ENCODE data around the gene ELMOD1.

The ELMOD1 gene

DNA sequence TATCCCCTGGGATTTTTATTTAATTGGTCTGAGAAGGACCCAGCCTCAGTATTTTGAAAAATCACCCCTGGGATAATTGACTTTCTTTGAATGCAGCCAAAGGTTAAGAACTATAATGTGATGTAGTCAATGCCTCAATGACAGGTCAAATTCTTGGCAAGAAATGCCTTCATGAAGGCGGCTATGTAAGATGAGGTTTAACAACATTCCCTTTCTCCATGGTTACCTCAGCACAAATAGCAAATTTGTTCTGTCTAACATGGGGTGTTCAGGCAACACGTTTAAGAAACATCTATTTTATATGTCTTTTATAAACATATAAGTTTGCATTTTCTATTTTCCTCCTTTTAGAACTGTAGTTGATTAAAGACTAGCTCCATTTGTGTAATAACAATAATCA lies 115.6 kb downstream of the ELMOD1 start:
- 0 out of 3 replicates have a peak, but pooled peaks have one; percentile 28 for ATAC-seq
- TF ChIP-seq, protein P1, sequence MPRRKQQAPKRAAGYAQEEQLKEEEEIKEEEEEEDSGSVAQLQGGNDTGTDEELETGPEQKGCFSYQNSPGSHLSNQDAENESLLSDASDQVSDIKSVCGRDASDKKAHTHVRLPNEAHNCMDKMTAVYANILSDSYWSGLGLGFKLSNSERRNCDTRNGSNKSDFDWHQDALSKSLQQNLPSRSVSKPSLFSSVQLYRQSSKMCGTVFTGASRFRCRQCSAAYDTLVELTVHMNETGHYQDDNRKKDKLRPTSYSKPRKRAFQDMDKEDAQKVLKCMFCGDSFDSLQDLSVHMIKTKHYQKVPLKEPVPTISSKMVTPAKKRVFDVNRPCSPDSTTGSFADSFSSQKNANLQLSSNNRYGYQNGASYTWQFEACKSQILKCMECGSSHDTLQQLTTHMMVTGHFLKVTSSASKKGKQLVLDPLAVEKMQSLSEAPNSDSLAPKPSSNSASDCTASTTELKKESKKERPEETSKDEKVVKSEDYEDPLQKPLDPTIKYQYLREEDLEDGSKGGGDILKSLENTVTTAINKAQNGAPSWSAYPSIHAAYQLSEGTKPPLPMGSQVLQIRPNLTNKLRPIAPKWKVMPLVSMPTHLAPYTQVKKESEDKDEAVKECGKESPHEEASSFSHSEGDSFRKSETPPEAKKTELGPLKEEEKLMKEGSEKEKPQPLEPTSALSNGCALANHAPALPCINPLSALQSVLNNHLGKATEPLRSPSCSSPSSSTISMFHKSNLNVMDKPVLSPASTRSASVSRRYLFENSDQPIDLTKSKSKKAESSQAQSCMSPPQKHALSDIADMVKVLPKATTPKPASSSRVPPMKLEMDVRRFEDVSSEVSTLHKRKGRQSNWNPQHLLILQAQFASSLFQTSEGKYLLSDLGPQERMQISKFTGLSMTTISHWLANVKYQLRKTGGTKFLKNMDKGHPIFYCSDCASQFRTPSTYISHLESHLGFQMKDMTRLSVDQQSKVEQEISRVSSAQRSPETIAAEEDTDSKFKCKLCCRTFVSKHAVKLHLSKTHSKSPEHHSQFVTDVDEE (CRISPR knock-in tag; IDR thresholded peaks at IDR 0.05) = no peak
- 0 out of 2 replicates have a peak, but pooled peaks have one; percentile 12 for TF ChIP-seq ISL1 (CRISPR knock-in tag; IDR thresholded peaks at IDR 0.05)

DNA sequence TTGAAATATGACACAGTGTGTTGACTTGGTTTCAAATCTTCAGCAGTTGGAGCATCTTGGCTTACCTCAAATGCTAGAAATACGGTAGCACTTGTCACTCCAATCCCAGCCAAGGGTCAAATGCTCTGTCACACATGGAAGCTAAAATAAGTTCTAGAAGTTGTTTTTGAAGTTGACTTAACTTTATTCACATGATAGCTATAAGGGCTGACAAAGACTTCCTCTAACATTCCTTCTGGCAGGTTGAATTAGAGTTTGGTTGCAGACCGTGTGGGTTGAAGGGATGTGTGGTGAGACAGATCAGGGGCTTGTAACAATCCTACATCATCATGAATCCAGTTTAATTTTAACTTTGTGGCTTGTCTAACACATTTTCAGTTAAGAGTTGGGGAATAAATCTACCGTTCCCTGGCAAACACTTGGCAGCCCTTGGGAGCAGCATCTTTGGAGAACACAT lies 116.3 kb downstream of the ELMOD1 start:
- TF ChIP-seq BACH2 (CRISPR knock-in tag; IDR thresholded peaks at IDR 0.05; ENCODE audit: borderline replicate concordance) (no peak), RARB (CRISPR knock-in tag; IDR thresholded peaks at IDR 0.05) (no peak), CSDC2 (CRISPR knock-in tag; IDR thresholded peaks at IDR 0.05) (no peak), SNAI2 (CRISPR knock-in tag; IDR thresholded peaks at IDR 0.05) (no peak), TCF4 (CRISPR knock-in tag; IDR thresholded peaks at IDR 0.05; ENCODE audit: borderline replicate concordance) (no peak), GLIS3 (CRISPR knock-in tag; IDR thresholded peaks at IDR 0.05) (no peak), ARNTL (CRISPR knock-in tag; IDR thresholded peaks at IDR 0.05; ENCODE audit: borderline replicate concordance, low read depth) (no peak), ESRRG (CRISPR knock-in tag; IDR thresholded peaks at IDR 0.05) (no peak), ZNF70 (CRISPR knock-in tag; IDR thresholded peaks at IDR 0.05) (no peak), ZNF8 (CRISPR knock-in tag; IDR thresholded peaks at IDR 0.05) (no peak), ZC3H10 (CRISPR knock-in tag; IDR thresholded peaks at IDR 0.05) (no peak), ISL1 (CRISPR knock-in tag; IDR thresholded peaks at IDR 0.05) (no peak)
- TF ChIP-seq, protein P2, sequence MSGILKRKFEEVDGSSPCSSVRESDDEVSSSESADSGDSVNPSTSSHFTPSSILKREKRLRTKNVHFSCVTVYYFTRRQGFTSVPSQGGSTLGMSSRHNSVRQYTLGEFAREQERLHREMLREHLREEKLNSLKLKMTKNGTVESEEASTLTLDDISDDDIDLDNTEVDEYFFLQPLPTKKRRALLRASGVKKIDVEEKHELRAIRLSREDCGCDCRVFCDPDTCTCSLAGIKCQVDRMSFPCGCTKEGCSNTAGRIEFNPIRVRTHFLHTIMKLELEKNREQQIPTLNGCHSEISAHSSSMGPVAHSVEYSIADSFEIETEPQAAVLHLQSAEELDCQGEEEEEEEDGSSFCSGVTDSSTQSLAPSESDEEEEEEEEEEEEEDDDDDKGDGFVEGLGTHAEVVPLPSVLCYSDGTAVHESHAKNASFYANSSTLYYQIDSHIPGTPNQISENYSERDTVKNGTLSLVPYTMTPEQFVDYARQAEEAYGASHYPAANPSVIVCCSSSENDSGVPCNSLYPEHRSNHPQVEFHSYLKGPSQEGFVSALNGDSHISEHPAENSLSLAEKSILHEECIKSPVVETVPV (CRISPR knock-in tag; IDR thresholded peaks at IDR 0.05) = no peak
- TF ChIP-seq, protein P1 (CRISPR knock-in tag; IDR thresholded peaks at IDR 0.05) = no peak
- TF ChIP-seq, protein P3, sequence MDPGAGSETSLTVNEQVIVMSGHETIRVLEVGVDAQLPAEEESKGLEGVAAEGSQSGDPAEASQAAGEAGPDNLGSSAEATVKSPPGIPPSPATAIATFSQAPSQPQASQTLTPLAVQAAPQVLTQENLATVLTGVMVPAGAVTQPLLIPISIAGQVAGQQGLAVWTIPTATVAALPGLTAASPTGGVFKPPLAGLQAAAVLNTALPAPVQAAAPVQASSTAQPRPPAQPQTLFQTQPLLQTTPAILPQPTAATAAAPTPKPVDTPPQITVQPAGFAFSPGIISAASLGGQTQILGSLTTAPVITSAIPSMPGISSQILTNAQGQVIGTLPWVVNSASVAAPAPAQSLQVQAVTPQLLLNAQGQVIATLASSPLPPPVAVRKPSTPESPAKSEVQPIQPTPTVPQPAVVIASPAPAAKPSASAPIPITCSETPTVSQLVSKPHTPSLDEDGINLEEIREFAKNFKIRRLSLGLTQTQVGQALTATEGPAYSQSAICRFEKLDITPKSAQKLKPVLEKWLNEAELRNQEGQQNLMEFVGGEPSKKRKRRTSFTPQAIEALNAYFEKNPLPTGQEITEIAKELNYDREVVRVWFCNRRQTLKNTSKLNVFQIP (CRISPR knock-in tag; IDR thresholded peaks at IDR 0.05; ENCODE audit: borderline replicate concordance, low read depth) = no peak
- no peak for ATAC-seq

DNA sequence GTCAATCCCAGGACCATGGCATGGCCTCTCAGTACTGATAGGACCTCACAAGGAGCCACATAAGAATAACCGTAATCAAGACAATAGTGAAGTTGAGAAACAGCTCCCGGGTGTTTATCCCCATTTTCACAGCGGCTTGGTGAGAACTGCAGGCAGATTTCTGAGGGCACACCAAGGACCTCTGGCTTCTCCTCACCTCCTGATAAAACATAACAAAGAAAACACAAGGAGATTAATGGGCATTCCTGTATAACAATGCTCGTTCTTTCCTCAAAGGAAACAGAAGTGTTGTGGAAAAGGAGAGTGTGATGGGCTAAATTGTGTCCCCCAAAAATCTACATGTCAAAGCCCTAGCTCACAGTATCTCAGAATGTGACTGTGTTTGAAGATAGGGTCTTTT lies 116.9 kb downstream of the ELMOD1 start:
- no peak for ATAC-seq

More for the DNA sequence above, 116.9 kb downstream of the ELMOD1 start:
- TF ChIP-seq ESRRG (CRISPR knock-in tag; IDR thresholded peaks at IDR 0.05) = no peak
- no peak for TF ChIP-seq ARNTL (CRISPR knock-in tag; IDR thresholded peaks at IDR 0.05; ENCODE audit: borderline replicate concordance, low read depth)
- TF ChIP-seq OSR1 (CRISPR knock-in tag; IDR thresholded peaks at IDR 0.05) = no peak
- TF ChIP-seq, protein P4, sequence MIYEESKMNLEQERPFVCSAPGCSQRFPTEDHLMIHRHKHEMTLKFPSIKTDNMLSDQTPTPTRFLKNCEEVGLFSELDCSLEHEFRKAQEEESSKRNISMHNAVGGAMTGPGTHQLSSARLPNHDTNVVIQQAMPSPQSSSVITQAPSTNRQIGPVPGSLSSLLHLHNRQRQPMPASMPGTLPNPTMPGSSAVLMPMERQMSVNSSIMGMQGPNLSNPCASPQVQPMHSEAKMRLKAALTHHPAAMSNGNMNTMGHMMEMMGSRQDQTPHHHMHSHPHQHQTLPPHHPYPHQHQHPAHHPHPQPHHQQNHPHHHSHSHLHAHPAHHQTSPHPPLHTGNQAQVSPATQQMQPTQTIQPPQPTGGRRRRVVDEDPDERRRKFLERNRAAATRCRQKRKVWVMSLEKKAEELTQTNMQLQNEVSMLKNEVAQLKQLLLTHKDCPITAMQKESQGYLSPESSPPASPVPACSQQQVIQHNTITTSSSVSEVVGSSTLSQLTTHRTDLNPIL (CRISPR knock-in tag; IDR thresholded peaks at IDR 0.05; ENCODE audit: low read depth) = no peak
- no peak for TF ChIP-seq CSDC2 (CRISPR knock-in tag; IDR thresholded peaks at IDR 0.05)
- TF ChIP-seq ZFP3 (CRISPR knock-in tag; IDR thresholded peaks at IDR 0.05) = no peak
- TF ChIP-seq ZNF70 (CRISPR knock-in tag; IDR thresholded peaks at IDR 0.05) = no peak
- TF ChIP-seq GLIS3 (CRISPR knock-in tag; IDR thresholded peaks at IDR 0.05) = no peak
- TF ChIP-seq ZC3H10 (CRISPR knock-in tag; IDR thresholded peaks at IDR 0.05) = no peak
- TF ChIP-seq, protein P1 (CRISPR knock-in tag; IDR thresholded peaks at IDR 0.05) = no peak
- no peak for TF ChIP-seq BACH2 (CRISPR knock-in tag; IDR thresholded peaks at IDR 0.05; ENCODE audit: borderline replicate concordance)
